ENCODE measurements around the gene LTBP1.

GRCh38 chr2:32933756-32934095 is 13.0 kb upstream of the LTBP1 start:
- TF ChIP-seq CTCF (IDR thresholded peaks at IDR 0.05) (no peak), POLR2AphosphoS5 (IDR thresholded peaks at IDR 0.05) (no peak), POLR2A (IDR thresholded peaks at IDR 0.05) (no peak)
